HG02678 (cell line): ENCODE measurements around the gene EPN1.

Experiments
- ATAC-seq: cut with Tn5 transposase; IDR thresholded peaks from one replicate; pipeline ENCODE4 v1.9.1; 2021; ENCODE audit warnings: mild to moderate bottlenecking, moderate library complexity; ENCODE audit not compliant: unreplicated experiment

EPN1 gene

DNA sequence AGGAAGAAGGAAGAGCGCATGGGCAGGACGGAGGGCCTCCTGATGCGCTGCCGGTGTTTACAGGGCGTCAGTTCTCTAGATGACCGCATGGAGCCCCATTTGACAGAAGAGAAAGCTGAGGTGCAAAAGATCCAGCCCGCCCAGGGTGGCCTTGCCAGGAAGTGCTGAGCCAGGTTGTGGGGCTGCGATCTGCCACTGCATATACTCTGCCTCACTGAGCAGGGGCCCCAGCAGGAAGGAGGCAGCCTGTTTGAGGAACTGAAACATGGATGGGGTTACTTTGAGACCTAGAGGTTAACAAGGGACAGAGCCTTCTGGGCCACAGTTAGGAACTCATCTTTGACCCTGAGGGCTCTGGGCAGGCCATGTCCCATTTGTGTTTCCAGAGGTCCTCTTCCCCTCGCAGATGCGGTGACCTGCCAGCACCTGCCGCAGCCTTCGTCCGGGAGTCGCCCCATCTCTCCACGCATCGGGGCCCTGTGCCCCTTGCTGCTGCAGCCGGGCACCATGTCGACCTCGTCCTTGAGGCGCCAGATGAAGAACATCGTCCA lies 3.2 kb downstream of the EPN1 start:
- ATAC-seq, result peak; percentile 67

DNA sequence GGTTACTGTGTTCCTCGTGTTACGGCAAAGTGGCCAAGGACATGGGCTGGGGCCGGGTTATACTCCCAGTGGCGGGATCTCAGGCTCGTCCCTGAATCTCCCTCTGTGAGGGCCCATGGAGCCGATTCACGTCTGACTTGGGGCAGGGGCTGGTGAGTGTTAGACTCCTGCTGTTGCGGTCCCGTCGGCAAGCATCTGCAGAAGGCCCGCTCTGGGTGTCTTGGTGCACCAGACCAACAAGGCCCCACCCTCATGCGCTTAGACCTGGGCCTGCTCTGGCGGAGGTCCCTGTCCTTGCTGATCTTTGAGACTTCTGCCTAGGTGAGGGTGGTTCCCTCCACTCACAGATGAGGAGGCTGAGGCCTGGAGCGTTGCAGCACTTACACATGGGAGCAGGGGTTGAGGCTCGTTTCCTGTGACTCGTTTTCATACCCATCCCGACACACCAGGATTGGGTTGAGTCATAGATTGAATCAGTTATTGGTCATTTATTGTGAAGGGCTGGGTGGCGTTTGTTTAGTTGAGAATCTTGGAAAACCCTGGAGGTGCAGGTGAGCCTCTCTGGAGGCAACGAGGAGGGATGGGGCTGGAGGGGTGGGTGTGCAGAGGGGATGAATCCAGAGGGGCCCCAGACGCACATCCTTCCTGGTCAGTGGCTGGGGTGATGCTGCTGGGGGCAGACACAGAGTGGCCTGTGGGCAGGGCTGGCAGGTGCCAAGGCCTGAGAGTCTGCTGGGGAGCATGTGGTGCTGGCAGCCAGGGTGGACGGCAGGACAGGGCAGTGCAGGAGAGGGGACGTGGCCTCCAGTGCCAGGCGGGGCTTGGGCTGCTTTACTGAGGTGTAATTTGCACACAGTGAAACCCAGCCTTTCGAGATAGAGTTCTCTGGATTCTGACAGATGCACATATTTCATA lies 4.6 kb downstream of the EPN1 start:
- no peak for ATAC-seq

DNA sequence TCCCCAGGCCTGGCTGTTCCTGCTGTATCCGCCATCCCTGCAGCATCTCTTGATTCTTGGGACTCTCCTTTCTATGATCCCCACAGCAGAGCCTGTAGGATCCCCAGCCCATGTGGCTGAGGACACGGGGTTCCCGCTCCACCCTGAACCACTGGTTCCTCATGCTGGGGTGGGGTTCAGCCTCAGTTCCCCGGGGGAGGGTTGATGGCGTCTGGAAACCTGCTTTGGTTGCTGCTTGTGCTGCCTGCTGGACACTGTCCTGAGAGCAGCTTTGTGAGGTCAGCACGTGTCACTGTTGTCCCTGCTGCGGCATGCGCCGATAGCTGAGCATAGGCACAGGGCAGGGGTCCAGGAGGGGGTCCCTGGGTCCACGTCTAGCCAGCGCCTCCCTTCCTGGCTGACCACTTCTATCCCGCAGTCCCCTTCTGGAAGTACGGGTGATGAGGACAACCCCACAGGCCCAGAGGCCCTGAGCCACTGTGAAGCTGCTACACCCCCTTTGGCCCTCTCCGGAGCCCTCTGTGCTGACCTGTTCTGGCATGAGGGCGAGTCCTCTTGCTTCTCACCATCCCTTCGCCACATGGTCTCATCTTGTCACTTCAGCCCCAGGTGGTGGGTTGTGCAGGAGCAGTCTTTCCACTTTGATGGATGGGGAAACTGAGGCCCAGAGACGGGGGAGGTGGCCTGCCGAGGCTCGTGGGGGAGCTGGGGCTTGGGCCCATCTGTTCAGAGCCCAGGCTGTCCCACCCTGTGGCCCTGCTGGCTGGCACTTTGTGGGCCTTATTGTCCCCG lies 5.5 kb downstream of the EPN1 start:
- no peak for ATAC-seq

DNA sequence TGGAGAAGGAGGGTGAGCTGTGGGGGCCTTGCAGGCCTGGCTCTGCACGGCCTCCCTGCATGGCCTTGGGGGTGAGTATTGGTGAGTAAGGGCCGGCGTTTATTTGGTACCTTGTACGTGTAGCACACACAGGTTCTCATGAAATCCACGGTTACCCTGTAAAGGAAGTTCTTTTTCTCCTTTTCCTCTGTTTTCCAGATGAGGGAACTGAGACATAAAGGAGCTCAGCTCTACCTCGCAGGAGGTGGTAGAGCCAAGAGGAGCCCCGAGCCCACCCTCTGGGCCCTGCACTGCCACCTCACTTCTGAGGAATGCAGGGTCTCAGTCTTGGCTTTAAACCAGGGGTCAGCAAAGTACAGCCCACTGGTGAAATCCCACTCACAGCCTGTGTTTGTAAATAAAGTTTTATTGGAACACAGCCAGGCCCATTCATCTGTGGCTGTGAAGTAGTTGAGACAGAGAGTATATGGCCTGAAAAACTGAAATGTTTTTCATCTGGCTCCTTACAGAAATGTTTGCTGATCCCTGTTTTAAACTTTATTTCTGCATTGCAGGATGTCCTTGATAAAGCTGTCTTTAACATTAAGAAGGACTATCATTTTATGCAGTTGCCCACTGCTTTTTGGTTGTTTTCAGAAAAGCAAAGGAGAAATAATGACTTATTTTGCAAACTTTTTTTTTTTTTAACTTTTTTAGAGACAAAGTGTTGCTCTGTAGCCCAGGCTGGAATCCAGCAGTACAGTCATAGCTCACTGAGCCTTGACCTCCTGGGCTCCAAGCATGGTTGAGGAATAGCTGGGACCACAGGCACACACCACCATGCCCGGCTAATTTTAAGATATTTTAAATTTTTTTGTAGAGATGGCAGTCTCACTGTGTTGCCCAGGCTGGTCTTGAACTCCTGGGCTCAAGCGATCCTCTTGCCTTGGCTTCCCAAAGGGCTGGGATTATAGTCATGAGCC lies 6.4 kb downstream of the EPN1 start:
- ATAC-seq, result no peak

DNA sequence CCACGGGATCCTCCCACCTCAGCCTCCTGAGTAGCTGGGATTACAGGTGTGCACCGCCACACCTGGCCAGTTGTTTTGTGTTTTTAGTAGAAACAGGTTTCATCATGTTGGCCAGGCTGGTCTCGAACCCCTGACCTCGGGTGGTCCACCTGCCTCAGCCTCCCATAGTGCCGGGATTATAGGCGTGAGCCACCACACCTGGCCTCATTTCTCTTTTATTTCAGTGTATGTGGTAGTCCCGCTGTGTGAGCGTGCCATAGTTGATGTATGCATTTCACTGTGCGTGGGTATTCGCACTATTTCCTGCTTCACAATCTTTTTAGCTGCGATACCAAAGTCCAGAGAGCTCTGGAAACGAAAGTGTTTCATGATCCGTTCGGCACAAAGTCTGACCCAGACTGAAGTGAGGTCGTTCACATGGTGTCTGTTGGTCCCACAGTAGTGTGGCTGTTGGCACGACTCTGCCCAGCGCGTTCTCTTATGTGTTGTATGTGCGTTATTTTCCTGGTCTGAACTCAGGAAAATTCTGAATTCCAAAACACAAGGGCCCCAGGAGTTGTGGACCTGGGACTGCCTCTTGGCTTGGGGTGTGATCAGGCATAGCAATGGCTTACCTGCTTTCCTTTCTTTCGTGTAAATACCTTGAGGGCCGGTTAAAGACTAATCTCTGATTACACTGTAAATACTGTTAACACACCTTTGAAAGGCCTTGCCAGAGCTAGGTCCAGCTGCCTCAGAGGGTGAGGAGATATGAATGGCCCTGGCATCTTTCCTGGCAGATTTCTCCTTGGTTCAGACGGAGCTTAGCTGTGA lies 8.6 kb downstream of the EPN1 start:
- ATAC-seq, result no peak

DNA sequence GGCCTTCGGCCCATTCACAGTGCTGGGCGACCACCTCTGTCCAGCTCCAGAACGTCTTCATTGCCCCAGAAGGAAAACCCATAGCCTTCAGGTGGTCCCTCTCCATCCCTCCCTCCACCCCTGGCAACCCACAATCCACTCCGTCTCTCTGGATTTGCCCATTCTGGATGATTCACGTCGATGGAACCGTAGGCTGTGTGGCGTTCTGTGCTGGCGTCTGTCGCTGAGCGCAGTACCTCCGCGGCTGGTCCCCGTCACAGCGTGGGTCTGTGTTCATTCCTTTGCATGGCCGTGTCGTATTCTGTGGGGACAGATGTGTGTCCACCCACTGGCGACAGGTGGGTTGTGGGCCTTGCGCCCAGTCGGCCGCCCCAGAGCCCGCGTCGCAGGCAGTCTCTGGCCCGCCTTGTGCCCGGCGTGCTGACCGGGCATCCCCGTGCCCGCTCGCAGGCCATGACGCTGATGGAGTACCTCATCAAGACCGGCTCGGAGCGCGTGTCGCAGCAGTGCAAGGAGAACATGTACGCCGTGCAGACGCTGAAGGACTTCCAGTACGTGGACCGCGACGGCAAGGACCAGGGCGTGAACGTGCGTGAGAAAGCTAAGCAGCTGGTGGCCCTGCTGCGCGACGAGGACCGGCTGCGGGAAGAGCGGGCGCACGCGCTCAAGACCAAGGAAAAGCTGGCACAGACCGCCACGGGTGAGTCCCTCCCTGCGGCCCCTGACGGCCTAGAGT lies 10.1 kb downstream of the EPN1 start:
- ATAC-seq, result no peak

DNA sequence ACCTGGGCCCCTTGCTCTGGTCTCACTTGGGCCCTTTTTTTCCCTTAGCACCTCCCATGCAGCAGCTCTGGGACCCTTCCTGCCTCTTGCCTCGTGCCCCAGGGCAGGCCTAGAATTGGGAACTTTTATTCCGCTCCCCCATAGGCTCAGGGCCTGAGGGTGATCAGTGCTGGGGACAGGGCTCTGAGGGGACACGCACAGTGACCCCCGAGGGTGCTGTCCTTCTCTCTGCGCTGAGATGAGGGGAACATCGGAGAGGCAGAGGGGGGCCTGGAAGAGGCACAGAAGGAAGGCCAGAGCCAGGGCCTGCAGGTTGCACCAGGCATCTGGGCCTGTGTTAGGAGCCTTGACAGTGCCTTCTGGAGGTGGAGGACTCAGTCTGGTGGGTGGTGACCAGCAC lies 10.8 kb downstream of the EPN1 start:
- no peak for ATAC-seq

DNA sequence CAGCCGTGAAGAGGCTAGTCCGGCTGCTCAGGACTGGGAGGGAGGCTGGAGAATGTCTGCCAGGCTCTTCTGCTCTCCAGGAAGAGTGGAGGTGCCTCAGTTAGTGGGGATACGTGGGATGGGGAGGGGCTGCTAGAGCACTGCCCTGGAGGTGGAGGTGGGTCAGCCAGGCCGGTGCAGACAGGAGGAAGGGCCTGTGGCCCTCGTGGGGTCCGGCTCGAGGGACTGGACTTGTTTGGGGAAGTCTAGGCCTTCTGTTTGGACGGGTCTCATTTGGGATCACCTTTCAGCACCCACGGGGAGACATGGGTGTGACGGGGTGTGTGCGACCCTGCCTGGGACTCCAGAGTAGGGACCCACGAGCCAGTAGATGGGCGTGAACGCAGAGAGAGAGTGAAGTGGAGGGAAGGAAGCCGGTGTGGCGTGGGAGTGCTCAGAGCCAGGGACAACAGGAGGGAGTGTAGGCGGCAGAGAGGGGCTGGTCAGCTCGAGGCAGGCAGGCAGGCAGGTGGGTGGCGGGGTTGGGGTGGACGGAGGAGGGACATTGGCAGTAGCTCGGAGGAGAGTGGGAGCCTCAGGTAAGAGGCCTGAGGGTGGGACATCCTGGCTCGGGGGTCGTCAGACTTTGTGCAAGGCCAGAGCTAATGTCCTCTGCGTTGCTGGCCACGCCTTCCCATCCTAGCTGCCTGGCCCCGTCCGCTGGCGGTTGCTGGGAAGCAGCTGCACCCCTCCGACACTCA lies 11.5 kb downstream of the EPN1 start:
- no peak for ATAC-seq

DNA sequence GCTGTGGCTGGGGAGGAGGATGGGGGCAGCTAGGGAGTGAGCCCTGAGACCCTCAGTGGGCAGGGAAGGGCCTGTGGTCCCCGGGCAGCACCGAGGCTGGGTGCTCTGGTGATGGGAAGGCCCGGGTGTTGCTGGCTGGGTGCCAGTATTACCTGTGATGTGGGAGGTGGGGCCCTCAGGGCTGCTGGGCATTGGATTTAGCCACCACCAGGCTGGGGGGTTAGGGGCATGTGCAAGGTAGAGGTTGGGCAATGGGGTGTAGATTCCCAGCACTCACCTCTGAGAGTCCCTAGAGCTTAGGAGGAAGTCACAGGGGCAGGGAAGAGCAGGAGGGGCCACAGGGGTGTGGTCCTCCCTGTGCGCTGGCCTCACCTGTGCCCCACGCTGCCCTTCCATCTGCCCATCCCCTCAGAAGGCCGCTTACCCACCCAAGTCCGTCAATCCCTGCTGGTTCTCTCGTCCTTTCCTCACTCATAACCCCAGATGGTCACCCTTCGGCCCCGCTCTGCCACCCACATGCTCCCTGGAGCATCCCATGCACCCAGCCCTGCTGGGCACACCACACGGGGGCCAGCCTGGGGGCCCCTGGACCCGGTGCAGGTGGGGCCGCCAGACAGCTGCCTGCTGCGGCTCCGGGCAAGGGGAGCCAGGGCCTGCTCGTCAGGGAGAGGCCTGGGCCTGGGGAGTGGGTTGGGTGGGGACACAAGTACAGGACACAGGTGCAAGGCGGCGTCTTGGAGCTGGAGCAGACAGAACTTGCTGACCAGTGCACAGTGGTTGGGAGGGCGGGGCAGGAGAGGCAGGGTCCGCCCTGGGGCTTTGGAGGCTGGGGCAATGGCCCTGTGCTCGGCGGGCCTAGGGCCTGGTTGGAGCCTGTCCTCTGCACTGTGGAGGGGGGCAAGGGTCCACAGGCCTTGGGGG lies 12.5 kb downstream of the EPN1 start:
- ATAC-seq, result no peak

DNA sequence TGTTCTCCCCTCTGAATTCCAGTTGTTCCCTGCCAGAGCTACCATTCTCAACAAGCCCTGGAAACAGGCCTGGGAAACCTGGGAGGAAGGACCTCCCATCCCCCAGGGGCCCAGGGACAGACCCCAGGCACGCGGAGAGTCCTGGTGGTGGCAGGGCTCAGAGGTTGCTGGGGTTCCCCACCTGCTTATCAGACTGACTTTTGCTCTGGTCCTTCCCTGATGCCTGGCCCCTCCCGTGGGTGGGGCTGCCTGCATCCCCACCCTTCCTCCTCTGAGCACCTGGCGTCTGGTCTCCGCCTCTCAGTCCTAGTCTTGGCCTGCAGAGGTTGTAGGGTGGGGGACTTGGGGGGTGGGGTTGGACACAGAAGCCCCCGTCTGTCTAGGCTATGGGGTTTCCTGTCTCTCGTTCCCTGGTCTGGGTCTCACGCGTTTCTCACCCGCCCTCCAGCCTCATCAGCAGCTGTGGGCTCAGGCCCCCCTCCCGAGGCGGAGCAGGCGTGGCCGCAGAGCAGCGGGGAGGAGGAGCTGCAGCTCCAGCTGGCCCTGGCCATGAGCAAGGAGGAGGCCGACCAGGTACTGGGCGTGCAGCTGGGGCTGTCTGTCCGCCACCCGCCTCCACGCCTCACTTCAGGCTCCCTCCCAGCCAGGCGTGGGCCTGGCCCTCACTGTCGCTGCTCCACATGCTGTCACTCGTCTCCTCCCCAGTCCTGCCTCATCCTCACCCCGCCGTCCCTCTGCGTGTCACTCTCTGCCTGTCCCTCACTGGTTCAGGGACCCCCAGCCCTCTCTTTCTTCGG lies 13.6 kb downstream of the EPN1 start:
- ATAC-seq, result no peak

DNA sequence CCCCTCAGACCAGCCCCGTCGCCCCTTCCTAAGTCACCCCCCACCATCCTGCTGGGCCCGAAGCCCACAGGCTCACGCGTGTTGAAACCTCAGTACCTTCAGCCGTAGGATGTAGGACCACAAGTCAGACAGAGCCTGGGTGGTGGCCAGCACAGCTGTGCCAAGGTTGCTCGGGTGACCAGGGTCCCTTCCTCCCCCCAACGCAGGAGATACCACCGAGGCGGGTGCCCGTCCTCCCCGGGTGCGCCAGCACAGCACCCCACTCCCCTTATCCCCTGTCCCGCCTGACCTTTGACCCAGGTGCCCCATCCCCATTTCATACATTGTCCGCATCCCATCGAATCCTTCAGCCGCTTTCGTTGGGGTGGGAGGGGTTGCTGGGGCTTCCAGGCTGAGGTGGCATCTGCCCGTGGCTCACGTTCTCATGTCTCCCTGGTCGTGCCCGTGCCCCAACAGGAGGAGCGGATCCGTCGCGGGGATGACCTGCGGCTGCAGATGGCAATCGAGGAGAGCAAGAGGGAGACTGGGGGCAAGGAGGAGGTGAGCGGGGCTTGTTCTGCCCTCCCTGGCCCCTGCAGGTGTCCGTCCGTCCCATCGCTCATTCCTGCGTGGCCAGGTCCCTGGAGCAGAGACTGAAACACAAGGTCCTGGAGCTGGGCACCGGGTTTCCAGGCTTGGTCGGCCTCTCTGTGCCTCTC lies 14.5 kb downstream of the EPN1 start:
- no peak for ATAC-seq

DNA sequence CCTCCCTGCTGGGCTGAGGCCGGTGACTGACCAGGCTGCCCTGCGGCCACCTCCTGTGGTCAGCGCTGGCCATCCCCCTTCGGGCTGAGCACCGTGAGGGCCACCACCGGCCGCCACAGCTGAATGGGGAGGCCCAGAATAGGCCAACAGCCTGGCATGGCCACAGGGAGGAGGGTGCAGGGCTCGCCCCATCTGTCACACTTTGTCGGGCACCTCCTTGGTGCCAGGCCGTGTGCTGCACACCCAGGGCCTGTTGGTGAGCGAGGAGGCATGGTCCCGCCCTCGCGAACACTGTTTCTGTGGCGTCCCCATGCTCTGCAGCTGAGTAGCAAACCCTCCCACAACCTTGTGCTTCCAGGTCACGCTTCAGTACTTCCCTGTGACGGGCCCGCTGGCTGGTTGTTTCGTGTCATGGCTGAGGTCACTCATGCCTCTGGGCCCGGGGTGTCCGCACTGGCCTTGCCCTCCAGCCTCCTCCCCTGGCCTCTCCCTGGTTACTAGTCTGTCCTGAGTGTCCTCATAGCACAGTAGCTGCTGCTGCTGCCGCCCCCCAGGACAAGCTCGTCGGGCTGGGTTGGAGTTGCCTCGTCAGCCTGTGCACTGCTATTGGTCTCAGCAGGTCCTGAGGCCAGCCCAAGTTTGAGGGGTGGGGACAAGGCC lies 15.2 kb downstream of the EPN1 start:
- ATAC-seq, result no peak

DNA sequence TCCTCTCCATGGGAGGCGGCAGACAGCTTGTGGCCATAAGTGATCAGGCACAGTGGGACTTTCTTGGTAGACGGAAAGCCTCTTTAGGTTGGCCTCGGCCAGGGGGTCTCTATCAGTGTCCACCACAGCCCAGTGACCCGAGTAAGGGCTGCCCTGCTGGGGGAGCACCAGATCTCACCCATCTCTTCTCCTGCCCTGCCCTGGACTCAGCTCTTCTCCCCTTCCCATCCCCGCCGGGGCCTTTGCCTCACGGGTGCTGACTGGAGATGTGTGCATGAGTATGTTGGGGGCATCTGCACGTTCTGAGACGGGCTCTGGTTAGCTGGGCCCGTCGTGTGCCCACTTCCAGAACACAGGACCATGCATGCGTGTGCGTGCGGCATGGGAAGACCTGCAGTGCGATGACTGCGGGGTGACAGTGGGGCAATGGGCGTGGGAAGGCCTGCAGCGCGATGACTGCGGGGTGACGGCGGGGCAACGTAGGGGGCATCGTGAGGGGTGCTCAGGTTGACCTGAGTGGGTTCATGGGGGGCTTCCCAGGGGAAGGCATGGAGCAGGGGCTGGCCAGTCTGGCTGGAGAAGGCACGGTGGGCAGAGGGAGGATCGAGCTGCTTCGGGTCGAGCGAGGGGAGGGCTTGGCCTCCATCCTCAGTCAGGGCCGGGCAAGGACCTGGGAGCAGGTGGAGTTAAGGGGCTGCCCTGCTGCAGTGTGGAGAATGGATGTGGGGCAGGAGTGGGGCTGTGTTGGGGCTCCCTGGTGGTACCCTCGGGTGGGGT lies 15.9 kb downstream of the EPN1 start:
- no peak for ATAC-seq

DNA sequence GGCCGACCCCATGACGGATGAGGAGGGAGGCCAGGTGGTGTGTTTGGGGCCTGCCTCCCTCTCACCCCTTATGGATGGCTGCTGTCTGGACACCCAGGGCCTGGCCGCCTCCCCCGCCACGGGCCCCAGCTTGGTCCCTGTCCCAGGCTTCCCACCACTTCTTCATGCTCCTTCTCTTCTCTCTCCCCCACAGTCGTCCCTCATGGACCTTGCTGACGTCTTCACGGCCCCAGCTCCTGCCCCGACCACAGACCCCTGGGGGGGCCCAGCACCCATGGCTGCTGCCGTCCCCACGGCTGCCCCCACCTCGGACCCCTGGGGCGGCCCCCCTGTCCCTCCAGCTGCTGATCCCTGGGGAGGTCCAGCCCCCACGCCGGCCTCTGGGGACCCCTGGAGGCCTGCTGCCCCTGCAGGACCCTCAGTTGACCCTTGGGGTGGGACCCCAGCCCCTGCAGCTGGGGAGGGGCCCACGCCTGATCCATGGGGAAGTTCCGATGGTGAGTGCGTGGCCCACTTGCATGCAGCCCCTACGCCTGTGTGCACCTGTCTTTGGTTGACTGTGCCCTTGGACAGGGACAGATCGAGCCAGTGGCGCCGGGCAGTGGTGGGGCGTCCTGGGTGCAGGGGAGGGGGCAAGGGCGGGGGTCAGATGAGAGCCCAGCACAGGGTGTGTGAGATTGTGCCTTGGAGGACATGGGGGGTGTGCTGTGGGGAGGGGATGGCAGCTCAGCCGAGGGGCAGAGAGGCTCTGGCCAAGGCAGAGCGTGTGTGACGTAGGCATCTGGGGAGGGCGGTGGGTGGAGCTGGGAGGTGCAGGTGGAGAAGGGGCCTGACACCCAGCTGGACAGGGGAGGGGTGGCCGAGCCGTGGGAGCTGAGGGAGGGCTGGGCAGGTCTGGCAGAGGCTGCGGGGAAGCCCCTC lies 16.8 kb downstream of the EPN1 start:
- ATAC-seq, result no peak
